ENCODE measurements around the gene KLHL6. TPM values are rescaled to one million over a fixed set of nuclear protein-coding genes. Genes with fewer than 3 reads are reported as not detected.

The KLHL6 gene
- total and polyA plus RNA-seq, 2 of the 8 experiments (the other 6 are each of a cell fraction or from before 2014, with no cell fraction given), result 0.05 TPM; not detected in 1

DNA sequence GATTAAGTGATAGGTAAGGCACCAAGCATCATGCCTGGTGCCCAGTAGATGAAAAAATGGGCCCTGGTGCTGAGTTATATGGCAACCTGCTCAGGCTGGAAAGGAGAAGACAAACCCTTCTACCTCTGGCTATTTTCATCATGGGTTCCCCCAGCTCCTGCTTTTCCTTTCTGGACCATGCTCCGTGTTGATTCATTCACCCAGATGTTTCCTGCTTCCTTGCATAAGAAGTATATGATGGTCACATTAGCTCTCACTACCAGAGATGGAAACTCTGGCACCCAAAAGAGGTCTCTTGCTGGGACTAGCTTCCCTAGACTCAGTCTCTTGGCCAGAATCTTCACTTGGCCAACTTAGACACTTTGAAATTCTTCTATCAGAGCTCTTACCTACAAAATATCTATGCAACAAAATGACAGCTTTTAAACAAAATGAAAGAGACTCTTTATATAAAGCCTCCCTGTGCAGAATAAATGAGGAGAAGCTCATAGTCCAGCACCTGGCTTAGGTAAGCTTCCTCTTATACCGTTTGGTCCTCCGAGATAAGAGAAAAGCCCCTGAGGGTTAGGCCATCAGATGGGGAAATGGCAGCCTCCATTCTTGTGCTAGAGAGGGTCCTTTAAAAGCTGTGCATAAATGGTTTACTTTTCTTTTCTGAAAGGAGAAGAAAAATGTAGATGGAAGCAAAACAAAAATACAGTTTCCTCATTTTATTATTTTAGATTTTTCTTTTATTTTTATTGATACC lies 80.3 kb downstream of the KLHL6 start (continued):
- TF ChIP-seq HDAC2 (IDR thresholded peaks at IDR 0.05; ENCODE audit: borderline replicate concordance in 1 of 2, low read depth in 2 of 2, low read length in 2 of 2) (no peak), SAP30 (IDR thresholded peaks at IDR 0.05; ENCODE audit: insufficient read depth, insufficient replicate concordance, low read length) (no peak), CBX8 (IDR thresholded peaks at IDR 0.05; ENCODE audit: borderline replicate concordance, low read depth, low read length) (no peak), JUND (IDR thresholded peaks at IDR 0.05; ENCODE audit: low read length) (no peak), CHD2 (IDR thresholded peaks at IDR 0.05; ENCODE audit: low read length) (no peak), ASH2L (IDR thresholded peaks at IDR 0.05; ENCODE audit: low read length) (no peak)
